ENCODE data around the gene TDRD6.
"Not testable (repeated sequence)": the region's sequence is repeated elsewhere in the genome, so short reads cannot be mapped to it uniquely, and the experiment has no call there.

TDRD6 gene

GRCh38 chr6:46645265-46645664, 42.4 kb upstream of the TDRD6 start:
- no peak overlapping the region for H3K27ac ChIP-seq (ENCODE audit: poor library complexity, severe bottlenecking)
- TF ChIP-seq CTCF (IDR thresholded peaks at IDR 0.05; ENCODE audit: poor library complexity, severe bottlenecking), result no peak
- H3K9me3 ChIP-seq (ENCODE audit: severe bottlenecking), result no peaks in the 10 kb centered on the region
- no peaks in the 10 kb centered on the region for H3K27me3 ChIP-seq (ENCODE audit: insufficient read depth, poor library complexity, severe bottlenecking)
- DNase-seq (ENCODE audit: low spot score) (no peak), ATAC-seq (ENCODE audit: low read depth) (no peak)
- no peak overlapping the region for H3K4me3 ChIP-seq (ENCODE audit: severe bottlenecking)
- peaks cover 15% of the 10 kb centered on the region for H3K4me1 ChIP-seq (ENCODE audit: insufficient read depth, poor library complexity, severe bottlenecking)
- H3K36me3 ChIP-seq (ENCODE audit: low read depth), result no peaks in the 10 kb centered on the region

GRCh38 chr6:46648108-46648507, 39.6 kb upstream of the TDRD6 start:
- not testable (repeated sequence) for H3K27me3 ChIP-seq (ENCODE audit: insufficient read depth, poor library complexity, severe bottlenecking); DNase-seq (ENCODE audit: low spot score); H3K36me3 ChIP-seq (ENCODE audit: low read depth); ATAC-seq (ENCODE audit: low read depth); H3K4me3 ChIP-seq (ENCODE audit: severe bottlenecking); H3K9me3 ChIP-seq (ENCODE audit: severe bottlenecking); H3K27ac ChIP-seq (ENCODE audit: poor library complexity, severe bottlenecking)
- peaks cover 21% of the 10 kb centered on the region for H3K4me1 ChIP-seq (ENCODE audit: insufficient read depth, poor library complexity, severe bottlenecking)

- ATAC-seq (ENCODE audit: low read depth) (no peak), DNase-seq (ENCODE audit: low spot score) (no peak)
- no peaks in the 10 kb centered on the region for H3K9me3 ChIP-seq (ENCODE audit: severe bottlenecking)
- H3K4me3 ChIP-seq (ENCODE audit: severe bottlenecking), result no peak overlapping the region
- no peaks in the 10 kb centered on the region for H3K36me3 ChIP-seq (ENCODE audit: low read depth)
- H3K27ac ChIP-seq (ENCODE audit: poor library complexity, severe bottlenecking), result no peak overlapping the region
- peaks cover 23% of the 10 kb centered on the region for H3K4me1 ChIP-seq (ENCODE audit: insufficient read depth, poor library complexity, severe bottlenecking)
- no peak for TF ChIP-seq CTCF (IDR thresholded peaks at IDR 0.05; ENCODE audit: poor library complexity, severe bottlenecking)
- no peaks in the 10 kb centered on the region for H3K27me3 ChIP-seq (ENCODE audit: insufficient read depth, poor library complexity, severe bottlenecking)
Measured at GRCh38 chr6:46648869-46649492, 38.7 kb upstream of the TDRD6 start.

GRCh38 chr6:46651006-46651405, 36.7 kb upstream of the TDRD6 start:
- TF ChIP-seq CTCF (IDR thresholded peaks at IDR 0.05; ENCODE audit: poor library complexity, severe bottlenecking), result no peak
- Histone ChIP-seq H3K27me3 (ENCODE audit: insufficient read depth, poor library complexity, severe bottlenecking) (no peaks in the 10 kb centered on the region), H3K9me3 (ENCODE audit: severe bottlenecking) (no peaks in the 10 kb centered on the region), H3K36me3 (ENCODE audit: low read depth) (no peaks in the 10 kb centered on the region), H3K4me3 (ENCODE audit: severe bottlenecking) (no peak overlapping the region), H3K4me1 (ENCODE audit: insufficient read depth, poor library complexity, severe bottlenecking) (peaks cover 23% of the 10 kb centered on the region), H3K27ac (ENCODE audit: poor library complexity, severe bottlenecking) (no peak overlapping the region)
- DNase-seq (ENCODE audit: low spot score) (no peak), ATAC-seq (ENCODE audit: low read depth) (no peak)

GRCh38 chr6:46651816-46652215, 35.9 kb upstream of the TDRD6 start:
- no peak for DNase-seq (ENCODE audit: low spot score)
- H3K4me1 ChIP-seq (ENCODE audit: insufficient read depth, poor library complexity, severe bottlenecking), result peaks cover 23% of the 10 kb centered on the region
- H3K4me3 ChIP-seq (ENCODE audit: severe bottlenecking), result peak overlapping the region; percentile 86
- H3K9me3 ChIP-seq (ENCODE audit: severe bottlenecking), result no peaks in the 10 kb centered on the region
- no peak for ATAC-seq (ENCODE audit: low read depth)
- no peak overlapping the region for H3K27ac ChIP-seq (ENCODE audit: poor library complexity, severe bottlenecking)
- TF ChIP-seq CTCF (IDR thresholded peaks at IDR 0.05; ENCODE audit: poor library complexity, severe bottlenecking), result no peak
- H3K36me3 ChIP-seq (ENCODE audit: low read depth), result no peaks in the 10 kb centered on the region
- no peaks in the 10 kb centered on the region for H3K27me3 ChIP-seq (ENCODE audit: insufficient read depth, poor library complexity, severe bottlenecking)

Data from RWPE2 (cell line).